Aorta (tissue), 5 donors: ENCODE data around the gene SCN9A. TPM values are rescaled to one million over a fixed set of nuclear protein-coding genes. Genes with fewer than 3 reads are reported as not detected.

Source experiments
- ATAC-seq: fragments of 200-7000 bp; cut with Tn5 transposase; one replicate; pipeline ENCODE4 v1.9.1; 2022; ENCODE audit warnings: moderate library complexity; ENCODE audit not compliant: low FRiP score
- DNase-seq, 2 donors: peaks; one replicate each; pipeline ENCODE4 v3.0.0-alpha.2; 2020
- H3K27ac ChIP-seq, 2 donors: one replicate each; pipeline ENCODE4 v1.5.1; 2013; ENCODE audit warnings: low read length in 2 of 2, mild to moderate bottlenecking in 2 of 2, moderate library complexity in 2 of 2, control low read depth in 1 of 2, inconsistent platforms in 1 of 2, low read depth in 1 of 2
- H3K27me3 ChIP-seq, 2 donors: one replicate each; pipeline ENCODE4 v1.6.1; 2013; ENCODE audit warnings: control low read depth in 1 of 2, low read length in 1 of 2, mild to moderate bottlenecking in 1 of 2, moderate library complexity in 1 of 2; ENCODE audit not compliant: insufficient read depth in 2 of 2, control insufficient read depth in 1 of 2
- H3K36me3 ChIP-seq, 2 donors: one replicate each; pipeline ENCODE4 v1.6.1; 2013; ENCODE audit warnings: control low read depth in 1 of 2, low read length in 1 of 2, mild to moderate bottlenecking in 1 of 2; ENCODE audit not compliant: insufficient read depth in 2 of 2, control insufficient read depth in 1 of 2
- H3K4me1 ChIP-seq, 2 donors: one replicate each; pipeline ENCODE4 v1.6.1; 2013; ENCODE audit warnings: low read length in 2 of 2, control low read depth in 1 of 2, mild to moderate bottlenecking in 1 of 2, moderate library complexity in 1 of 2; ENCODE audit not compliant: insufficient read depth in 2 of 2, control insufficient read depth in 1 of 2
- H3K4me3 ChIP-seq, 2 donors: one replicate each; pipeline ENCODE4 v1.5.1; 2013; ENCODE audit warnings: low read length in 2 of 2, control low read depth in 1 of 2, mild to moderate bottlenecking in 1 of 2
- H3K9me3 ChIP-seq: one replicate; pipeline ENCODE4 v1.6.1; 2013; ENCODE audit warnings: mild to moderate bottlenecking, low read length; ENCODE audit not compliant: control insufficient read depth
- WGBS, 2 donors: extraction: QIAGEN DNeasy Blood & Tissue Kit; methylation state at CpG; one replicate each; pipeline ENCODE4 v1.1.7; 2013; 5-methylcytosine and 5-hydroxymethylcytosine counted together
- intact Hi-C, 2 donors: fragments of 100-400 bp; cut with DNase I; formaldehyde crosslinking; loops; one replicate each; pipeline versions ENCODE4 v1.14.2 to v1.15.0; 2022
- polyA plus RNA-seq, 2 donors: library from polyadenylated mRNA; stranded (reverse); fragments of 200-250 nt; gene quantifications; one replicate each; pipeline ENCODE4 v1.2.3, GENCODE V29; 2013
- total RNA-seq, 2 donors: library from RNA; stranded (reverse); fragmentation: NEBNext Ultra II Directional; extraction: Animal tissue kit (Norgen Biotek cat#: 25700); gene quantifications; one replicate each; pipeline ENCODE4 v1.2.1, GENCODE V29; 2021
- donor health status: healthy with polysubstance abuse.
- donor health status: Bipolar disorder and iron deficiency.
- donor health status: DM: no; HTN: no; CAD: no.
- donor health status: DM: no; HTN: no; CAD: no.
- donor health status: DM: yes; HTN: yes; CAD: no.

SCN9A gene
- total and polyA plus RNA-seq, 4 donors: 0.13 to 15.2 (median 1.7) TPM

DNA sequence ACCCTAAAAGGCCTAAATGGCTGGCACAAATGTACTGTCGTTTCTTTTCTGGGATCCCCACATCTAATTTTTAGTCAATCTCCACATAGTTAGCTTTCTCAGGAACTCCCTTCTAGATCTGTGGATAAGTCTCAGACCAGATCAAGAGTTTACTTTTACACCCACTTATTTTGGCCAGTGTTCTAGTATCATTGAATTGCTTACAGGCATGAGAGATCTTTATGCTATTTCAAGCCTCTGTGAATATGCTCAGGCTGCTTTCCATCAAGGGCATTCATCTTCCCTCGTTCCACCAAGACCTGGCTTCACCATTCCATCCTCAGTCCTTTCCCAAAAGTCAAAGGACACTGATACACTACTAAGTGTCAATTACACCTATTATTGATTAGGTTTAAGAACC, 220.2 kb downstream of the SCN9A start:
- Histone ChIP-seq H3K27ac (no peak overlapping the region), H3K4me1 (no peaks in the 10 kb centered on the region), H3K36me3 (no peaks in the 10 kb centered on the region), H3K27me3 (peaks cover 0 to 1% of the 10 kb centered on the region in 2 donors), H3K9me3 (no peaks in the 10 kb centered on the region), H3K4me3 (no peak overlapping the region)
- intact Hi-C loops: no loop called here
- ATAC-seq (no peak), DNase-seq (no peak)
- 76 to 81% methylated on average over 2 of the region's 2 CpGs for WGBS, 2 donors

GRCh38 chr2:166154685-166155338, 220.9 kb downstream of the SCN9A start:
- no peaks in the 10 kb centered on the region for H3K9me3 ChIP-seq
- peaks cover 0 to 1% of the 10 kb centered on the region in 2 donors for H3K27me3 ChIP-seq
- H3K27ac ChIP-seq: no peak overlapping the region
- no peak overlapping the region for H3K4me3 ChIP-seq
- H3K4me1 ChIP-seq: no peaks in the 10 kb centered on the region
- WGBS, 2 donors: 41 to 72% methylated on average over 3 of the region's 3 CpGs
- no peak for ATAC-seq
- intact Hi-C loops: no loop called here
- DNase-seq: no peak
- H3K36me3 ChIP-seq: no peaks in the 10 kb centered on the region

- no peak overlapping the region for H3K4me3 ChIP-seq
- H3K9me3 ChIP-seq: no peaks in the 10 kb centered on the region
- intact Hi-C loops: no loop called here
- no peaks in the 10 kb centered on the region for H3K4me1 ChIP-seq
- H3K27me3 ChIP-seq: peaks cover 0 to 1% of the 10 kb centered on the region in 2 donors
- H3K27ac ChIP-seq: no peak overlapping the region
- DNase-seq (no peak), ATAC-seq (no peak)
- H3K36me3 ChIP-seq: no peaks in the 10 kb centered on the region
Measured at GRCh38 chr2:166152064-166152463, 223.7 kb downstream of the SCN9A start.

DNA sequence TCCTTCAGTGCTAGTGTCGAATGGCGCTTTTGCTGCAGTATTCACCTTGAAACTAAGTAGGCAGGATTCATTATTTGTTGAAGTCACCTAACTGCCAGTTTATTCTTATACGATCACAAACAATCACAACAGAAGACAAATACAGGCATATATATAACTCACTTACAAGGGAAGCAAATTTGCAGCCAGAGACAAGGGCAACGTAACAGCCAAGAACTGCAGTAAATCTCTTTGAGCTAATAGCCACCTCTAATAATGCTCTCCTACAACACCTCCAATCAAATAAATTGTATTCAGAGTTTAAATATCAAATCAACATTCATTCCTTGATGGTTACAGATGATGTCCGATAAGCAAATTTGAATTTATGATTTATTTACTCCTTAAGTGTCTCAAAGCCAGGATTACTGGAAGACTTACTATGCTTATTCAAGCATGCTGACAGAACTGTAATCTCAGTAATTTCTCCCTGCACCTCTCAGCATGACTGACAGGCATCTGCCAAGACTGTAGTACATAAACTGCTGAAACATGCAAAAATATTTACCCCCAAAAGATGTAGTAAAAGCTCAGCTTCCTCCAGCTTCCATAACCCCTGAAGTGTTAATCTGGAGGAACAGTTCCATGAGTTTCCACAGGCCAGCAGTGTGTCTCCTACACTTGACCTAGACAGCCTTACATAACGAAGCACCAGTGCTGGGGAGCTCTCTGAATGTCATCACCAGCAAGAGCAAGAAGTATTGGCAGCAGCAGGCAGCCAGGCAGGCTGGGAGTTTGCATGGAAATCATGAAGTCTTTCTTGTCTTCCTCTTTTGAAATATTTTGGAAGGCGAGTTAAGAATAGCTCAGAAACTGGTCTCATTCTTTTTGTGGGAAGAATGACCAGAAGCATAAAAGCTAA, 227.0 kb downstream of the SCN9A start:
- Histone ChIP-seq H3K4me3 (no peak overlapping the region), H3K27ac (no peak overlapping the region), H3K9me3 (no peaks in the 10 kb centered on the region), H3K36me3 (no peaks in the 10 kb centered on the region), H3K4me1 (no peaks in the 10 kb centered on the region), H3K27me3 (no peaks in the 10 kb centered on the region)
- no peak for ATAC-seq
- DNase-seq: no peak
- intact Hi-C loops: no loop called here
- 59 to 65% methylated on average over 7 of the region's 7 CpGs for WGBS, 2 donors

- Histone ChIP-seq H3K27ac (no peak overlapping the region), H3K9me3 (no peaks in the 10 kb centered on the region), H3K4me3 (no peak overlapping the region), H3K27me3 (no peaks in the 10 kb centered on the region), H3K4me1 (no peaks in the 10 kb centered on the region), H3K36me3 (no peaks in the 10 kb centered on the region)
- 52 to 56% methylated on average over 2 of the region's 2 CpGs for WGBS, 2 donors
- DNase-seq: no peak
- intact Hi-C loops: no loop called here
- ATAC-seq: no peak
Measured at GRCh38 chr2:166147883-166148282, 227.9 kb downstream of the SCN9A start.

Other genes with a start within 250 kb of the SCN9A start
- not detected for gene SCN1A, start 247.9 kb downstream of the SCN9A start, total RNA-seq
- gene SCN1A, start 247.9 kb downstream of the SCN9A start, polyA plus RNA-seq: not detected
- gene SCN7A, start 118.3 kb upstream of the SCN9A start, total RNA-seq: 1 to 10 TPM; 3.6 to 5.0 TPM
- gene SCN7A, start 118.3 kb upstream of the SCN9A start, polyA plus RNA-seq: under 1 TPM in 1 of 2 donors, not detected in 1; under 0.01 TPM